Measurements from ENCODE around the gene LRRC49. TPM values are rescaled to one million over a fixed set of nuclear protein-coding genes. Genes with fewer than 3 reads are reported as not detected.

LRRC49 gene
- polyA plus RNA-seq, 2 of the 4 experiments (the other 2 are of a cell fraction) = 10.0 to 14.3 TPM

- no peaks in the 10 kb centered on the region for H3K9me3 ChIP-seq
- FAIRE-seq (peak; percentile 63), DNase-seq (ENCODE audit: low read depth in 1 of 2, low spot score in 1 of 2) (no peak), ATAC-seq (no peak)
- no peak for TF ChIP-seq TFCP2L1 (CRISPR knock-in tag; IDR thresholded peaks at IDR 0.05)
- TF ChIP-seq, protein P1, sequence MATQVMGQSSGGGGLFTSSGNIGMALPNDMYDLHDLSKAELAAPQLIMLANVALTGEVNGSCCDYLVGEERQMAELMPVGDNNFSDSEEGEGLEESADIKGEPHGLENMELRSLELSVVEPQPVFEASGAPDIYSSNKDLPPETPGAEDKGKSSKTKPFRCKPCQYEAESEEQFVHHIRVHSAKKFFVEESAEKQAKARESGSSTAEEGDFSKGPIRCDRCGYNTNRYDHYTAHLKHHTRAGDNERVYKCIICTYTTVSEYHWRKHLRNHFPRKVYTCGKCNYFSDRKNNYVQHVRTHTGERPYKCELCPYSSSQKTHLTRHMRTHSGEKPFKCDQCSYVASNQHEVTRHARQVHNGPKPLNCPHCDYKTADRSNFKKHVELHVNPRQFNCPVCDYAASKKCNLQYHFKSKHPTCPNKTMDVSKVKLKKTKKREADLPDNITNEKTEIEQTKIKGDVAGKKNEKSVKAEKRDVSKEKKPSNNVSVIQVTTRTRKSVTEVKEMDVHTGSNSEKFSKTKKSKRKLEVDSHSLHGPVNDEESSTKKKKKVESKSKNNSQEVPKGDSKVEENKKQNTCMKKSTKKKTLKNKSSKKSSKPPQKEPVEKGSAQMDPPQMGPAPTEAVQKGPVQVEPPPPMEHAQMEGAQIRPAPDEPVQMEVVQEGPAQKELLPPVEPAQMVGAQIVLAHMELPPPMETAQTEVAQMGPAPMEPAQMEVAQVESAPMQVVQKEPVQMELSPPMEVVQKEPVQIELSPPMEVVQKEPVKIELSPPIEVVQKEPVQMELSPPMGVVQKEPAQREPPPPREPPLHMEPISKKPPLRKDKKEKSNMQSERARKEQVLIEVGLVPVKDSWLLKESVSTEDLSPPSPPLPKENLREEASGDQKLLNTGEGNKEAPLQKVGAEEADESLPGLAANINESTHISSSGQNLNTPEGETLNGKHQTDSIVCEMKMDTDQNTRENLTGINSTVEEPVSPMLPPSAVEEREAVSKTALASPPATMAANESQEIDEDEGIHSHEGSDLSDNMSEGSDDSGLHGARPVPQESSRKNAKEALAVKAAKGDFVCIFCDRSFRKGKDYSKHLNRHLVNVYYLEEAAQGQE (IDR thresholded peaks at IDR 0.05) = no peak
- no peak for TF ChIP-seq FOSL2 (IDR thresholded peaks at IDR 0.05)
- no peak for TF ChIP-seq FOSL2 (CRISPR knock-in tag; IDR thresholded peaks at IDR 0.05)
- TF ChIP-seq RNF2 (IDR thresholded peaks at IDR 0.05; ENCODE audit: borderline replicate concordance, low read depth) = no peak
- TF ChIP-seq E2F6 (IDR thresholded peaks at IDR 0.05; ENCODE audit: borderline replicate concordance, low read depth) = no peak
- no peak for TF ChIP-seq TP53 (CRISPR knock-in tag; IDR thresholded peaks at IDR 0.05)
- no peak for TF ChIP-seq HOXB5 (CRISPR knock-in tag; IDR thresholded peaks at IDR 0.05)
- no peak for TF ChIP-seq HDAC2 (IDR thresholded peaks at IDR 0.05)
- TF ChIP-seq POLR2A (IDR thresholded peaks at IDR 0.05; ENCODE audit: low read length) = no peak
- no peak for TF ChIP-seq EHMT2 (IDR thresholded peaks at IDR 0.05; ENCODE audit: low read depth)
- TF ChIP-seq EP300 (IDR thresholded peaks at IDR 0.05) = no peak
- no peak overlapping the region for H3K4me3 ChIP-seq
- no peaks in the 10 kb centered on the region for H3K4me1 ChIP-seq
- CTCF ChIA-PET = interaction anchor here (0.7 to 1.9 kb wide), 5 partner anchors 109 to 1150 kb away, joined by 3 to 6 read pairs (median 3); partner anchors contain the start of gene THSD4
- no peak overlapping the region for H3K4me2 ChIP-seq
- WGBS (ENCODE audit: missing lambda C conversion rate) = 80% methylated on average over 1 of the region's 1 CpG
- POLR2A ChIA-PET = no interaction called here
- no peak overlapping the region for H3K27ac ChIP-seq
Measured at GRCh38 chr15:71005895-71006294, 113.3 kb downstream of the LRRC49 start.

GRCh38 chr15:71008250-71008870 is 115.7 kb downstream of the LRRC49 start:
- FAIRE-seq (peak; percentile 43), ATAC-seq (no peak), DNase-seq (ENCODE audit: low read depth in 1 of 2, low spot score in 1 of 2) (no peak)
- H3K4me1 ChIP-seq = peaks cover 6% of the 10 kb centered on the region
- POLR2A ChIA-PET = no interaction called here
- no peak overlapping the region for H3K4me3 ChIP-seq
- TF ChIP-seq ZFP36 (IDR thresholded peaks at IDR 0.05; ENCODE audit: borderline replicate concordance, partially characterized antibody) (no peak), SMC3 (IDR thresholded peaks at IDR 0.05) (no peak), RAD21 (conservative IDR thresholded peaks at IDR 0.05 in 1 of 2, IDR thresholded peaks at IDR 0.05 in 1 of 2) (no peak), ATOH8 (CRISPR knock-in tag; IDR thresholded peaks at IDR 0.05; ENCODE audit: low read depth) (no peak), HOXB5 (CRISPR knock-in tag; IDR thresholded peaks at IDR 0.05) (no peak), RCOR1 (IDR thresholded peaks at IDR 0.05; ENCODE audit: low read depth, low read length) (no peak)
- TF ChIP-seq, protein P2, sequence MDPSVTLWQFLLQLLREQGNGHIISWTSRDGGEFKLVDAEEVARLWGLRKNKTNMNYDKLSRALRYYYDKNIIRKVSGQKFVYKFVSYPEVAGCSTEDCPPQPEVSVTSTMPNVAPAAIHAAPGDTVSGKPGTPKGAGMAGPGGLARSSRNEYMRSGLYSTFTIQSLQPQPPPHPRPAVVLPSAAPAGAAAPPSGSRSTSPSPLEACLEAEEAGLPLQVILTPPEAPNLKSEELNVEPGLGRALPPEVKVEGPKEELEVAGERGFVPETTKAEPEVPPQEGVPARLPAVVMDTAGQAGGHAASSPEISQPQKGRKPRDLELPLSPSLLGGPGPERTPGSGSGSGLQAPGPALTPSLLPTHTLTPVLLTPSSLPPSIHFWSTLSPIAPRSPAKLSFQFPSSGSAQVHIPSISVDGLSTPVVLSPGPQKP (IDR thresholded peaks at IDR 0.05; ENCODE audit: low read depth, low read length) = no peak
- 49% methylated on average over 2 of the region's 2 CpGs for WGBS (ENCODE audit: missing lambda C conversion rate)
- no peak overlapping the region for H3K4me2 ChIP-seq
- CTCF ChIA-PET = interaction anchor here (0.6 to 0.7 kb wide), 3 partner anchors 285 to 436 kb away, joined by 3 to 4 read pairs (median 4); no protein-coding TSS in a partner anchor
- H3K9me3 ChIP-seq = no peaks in the 10 kb centered on the region
- no peak overlapping the region for H3K27ac ChIP-seq

Measured in A549 (cell line).